ENCODE measurements around the gene VPS39.

The VPS39 gene

GRCh38 chr15:42155546-42156242, 52.4 kb downstream of the VPS39 start:
- peak overlapping the region; percentile 76 for H3K9ac ChIP-seq (ENCODE audit: low read length)

GRCh38 chr15:42154956-42155355, 53.1 kb downstream of the VPS39 start:
- H3K9ac ChIP-seq (ENCODE audit: low read length), result no peak overlapping the region
- H3K4me3 ChIP-seq (ENCODE audit: low read length), result peak overlapping the region; percentile 55
- H3K27me3 ChIP-seq (ENCODE audit: control insufficient read depth, insufficient read depth, low read length), result no peaks in the 10 kb centered on the region
- no peaks in the 10 kb centered on the region for H3K9me3 ChIP-seq (ENCODE audit: control insufficient read depth, low read length)
- peaks cover 6% of the 10 kb centered on the region for H3K36me3 ChIP-seq (ENCODE audit: control insufficient read depth, insufficient read depth, low read length)
- H3K4me1 ChIP-seq (ENCODE audit: control insufficient read depth, insufficient read depth, low read length), result peaks cover 51% of the 10 kb centered on the region

More at GRCh38 chr15:42155546-42156242, 52.4 kb downstream of the VPS39 start:
- Histone ChIP-seq H3K36me3 (ENCODE audit: control insufficient read depth, insufficient read depth, low read length) (peaks cover 6% of the 10 kb centered on the region), H3K9me3 (ENCODE audit: control insufficient read depth, low read length) (no peaks in the 10 kb centered on the region), H3K4me1 (ENCODE audit: control insufficient read depth, insufficient read depth, low read length) (peaks cover 51% of the 10 kb centered on the region), H3K4me3 (ENCODE audit: low read length) (peak overlapping the region; percentile 55), H3K27me3 (ENCODE audit: control insufficient read depth, insufficient read depth, low read length) (no peaks in the 10 kb centered on the region)

- no peak overlapping the region for H3K9ac ChIP-seq (ENCODE audit: low read length)
- no peaks in the 10 kb centered on the region for H3K27me3 ChIP-seq (ENCODE audit: control insufficient read depth, insufficient read depth, low read length)
- H3K9me3 ChIP-seq (ENCODE audit: control insufficient read depth, low read length), result no peaks in the 10 kb centered on the region
- H3K4me3 ChIP-seq (ENCODE audit: low read length), result no peak overlapping the region
- peaks cover 51% of the 10 kb centered on the region for H3K4me1 ChIP-seq (ENCODE audit: control insufficient read depth, insufficient read depth, low read length)
- H3K36me3 ChIP-seq (ENCODE audit: control insufficient read depth, insufficient read depth, low read length), result peaks cover 6% of the 10 kb centered on the region
These were observed 53.7 kb downstream of the VPS39 start for GRCh38 chr15:42154212-42154941.

- Histone ChIP-seq H3K4me1 (ENCODE audit: control insufficient read depth, insufficient read depth, low read length) (peaks cover 51% of the 10 kb centered on the region), H3K9ac (ENCODE audit: low read length) (no peak overlapping the region), H3K4me3 (ENCODE audit: low read length) (no peak overlapping the region)
These were observed 54.3 kb downstream of the VPS39 start for GRCh38 chr15:42153874-42154211.

GRCh38 chr15:42152921-42153698, 55.0 kb downstream of the VPS39 start:
- H3K27me3 ChIP-seq (ENCODE audit: control insufficient read depth, insufficient read depth, low read length), result no peaks in the 10 kb centered on the region
- H3K4me3 ChIP-seq (ENCODE audit: low read length), result no peak overlapping the region
- H3K9ac ChIP-seq (ENCODE audit: low read length), result no peak overlapping the region
- H3K4me1 ChIP-seq (ENCODE audit: control insufficient read depth, insufficient read depth, low read length), result peaks cover 51% of the 10 kb centered on the region
- peaks cover 6% of the 10 kb centered on the region for H3K36me3 ChIP-seq (ENCODE audit: control insufficient read depth, insufficient read depth, low read length)
- no peaks in the 10 kb centered on the region for H3K9me3 ChIP-seq (ENCODE audit: control insufficient read depth, low read length)

More at GRCh38 chr15:42153874-42154211, 54.3 kb downstream of the VPS39 start:
- no peaks in the 10 kb centered on the region for H3K9me3 ChIP-seq (ENCODE audit: control insufficient read depth, low read length)
- no peaks in the 10 kb centered on the region for H3K27me3 ChIP-seq (ENCODE audit: control insufficient read depth, insufficient read depth, low read length)
- H3K36me3 ChIP-seq (ENCODE audit: control insufficient read depth, insufficient read depth, low read length), result peaks cover 6% of the 10 kb centered on the region

- Histone ChIP-seq H3K36me3 (ENCODE audit: control insufficient read depth, insufficient read depth, low read length) (peaks cover 6% of the 10 kb centered on the region), H3K9me3 (ENCODE audit: control insufficient read depth, low read length) (no peaks in the 10 kb centered on the region), H3K9ac (ENCODE audit: low read length) (no peak overlapping the region), H3K27me3 (ENCODE audit: control insufficient read depth, insufficient read depth, low read length) (no peaks in the 10 kb centered on the region), H3K4me3 (ENCODE audit: low read length) (no peak overlapping the region), H3K4me1 (ENCODE audit: control insufficient read depth, insufficient read depth, low read length) (peaks cover 51% of the 10 kb centered on the region)
These were observed 55.7 kb downstream of the VPS39 start for GRCh38 chr15:42152196-42152920.

GRCh38 chr15:42151736-42152135, 56.4 kb downstream of the VPS39 start:
- no peak overlapping the region for H3K4me3 ChIP-seq (ENCODE audit: low read length)
- H3K27me3 ChIP-seq (ENCODE audit: control insufficient read depth, insufficient read depth, low read length), result no peaks in the 10 kb centered on the region
- H3K4me1 ChIP-seq (ENCODE audit: control insufficient read depth, insufficient read depth, low read length), result peaks cover 52% of the 10 kb centered on the region
- no peak overlapping the region for H3K9ac ChIP-seq (ENCODE audit: low read length)
- no peaks in the 10 kb centered on the region for H3K9me3 ChIP-seq (ENCODE audit: control insufficient read depth, low read length)
- peaks cover 6% of the 10 kb centered on the region for H3K36me3 ChIP-seq (ENCODE audit: control insufficient read depth, insufficient read depth, low read length)

- Histone ChIP-seq H3K4me1 (ENCODE audit: control insufficient read depth, insufficient read depth, low read length) (peaks cover 50% of the 10 kb centered on the region), H3K9ac (ENCODE audit: low read length) (no peak overlapping the region), H3K27me3 (ENCODE audit: control insufficient read depth, insufficient read depth, low read length) (no peaks in the 10 kb centered on the region), H3K9me3 (ENCODE audit: control insufficient read depth, low read length) (no peaks in the 10 kb centered on the region), H3K36me3 (ENCODE audit: control insufficient read depth, insufficient read depth, low read length) (peaks cover 6% of the 10 kb centered on the region), H3K4me3 (ENCODE audit: low read length) (no peak overlapping the region)
These were observed 57.0 kb downstream of the VPS39 start for GRCh38 chr15:42151141-42151561.

- H3K27me3 ChIP-seq (ENCODE audit: control insufficient read depth, insufficient read depth, low read length), result no peaks in the 10 kb centered on the region
- no peak overlapping the region for H3K4me3 ChIP-seq (ENCODE audit: low read length)
- H3K36me3 ChIP-seq (ENCODE audit: control insufficient read depth, insufficient read depth, low read length), result peaks cover 6% of the 10 kb centered on the region
- H3K9ac ChIP-seq (ENCODE audit: low read length), result no peak overlapping the region
- no peaks in the 10 kb centered on the region for H3K9me3 ChIP-seq (ENCODE audit: control insufficient read depth, low read length)
- H3K4me1 ChIP-seq (ENCODE audit: control insufficient read depth, insufficient read depth, low read length), result peaks cover 43% of the 10 kb centered on the region
These were observed 57.7 kb downstream of the VPS39 start for GRCh38 chr15:42150219-42150970.

GRCh38 chr15:42149493-42150218, 58.4 kb downstream of the VPS39 start:
- Histone ChIP-seq H3K9ac (ENCODE audit: low read length) (no peak overlapping the region), H3K36me3 (ENCODE audit: control insufficient read depth, insufficient read depth, low read length) (peaks cover 6% of the 10 kb centered on the region), H3K27me3 (ENCODE audit: control insufficient read depth, insufficient read depth, low read length) (no peaks in the 10 kb centered on the region), H3K4me3 (ENCODE audit: low read length) (no peak overlapping the region), H3K4me1 (ENCODE audit: control insufficient read depth, insufficient read depth, low read length) (peaks cover 35% of the 10 kb centered on the region), H3K9me3 (ENCODE audit: control insufficient read depth, low read length) (no peaks in the 10 kb centered on the region)

Data from mucosa of stomach (tissue), 1 donor.